Fibroblast of lung (primary cell): ENCODE measurements around the gene NUDT6. TPM values are rescaled to one million over a fixed set of nuclear protein-coding genes. Genes with fewer than 3 reads are reported as not detected.
"Not testable (repeated sequence)": the region's sequence is repeated elsewhere in the genome, so short reads cannot be mapped to it uniquely, and the experiment has no call there.

Experiments used
- DNase-seq, 2 donors: peaks; one replicate each; pipeline versions ENCODE4 v3.0.0 to v3.0.0-alpha.2; 2010; ENCODE audit warnings: low read depth in 2 of 2
- H2AFZ ChIP-seq: 2 replicates; pipeline ENCODE4 v1.5.1; 2012; ENCODE audit warnings: low read length, control low read depth, inconsistent platforms
- H3K27ac ChIP-seq: 2 replicates; pipeline ENCODE4 v1.5.1; 2011; ENCODE audit warnings: low read length, control low read depth; ENCODE audit not compliant: insufficient read depth
- H3K27me3 ChIP-seq: 2 replicates; pipeline ENCODE4 v1.5.1; 2011; ENCODE audit warnings: mild to moderate bottlenecking, low read length; ENCODE audit not compliant: control insufficient read depth, insufficient read depth
- H3K36me3 ChIP-seq: 2 replicates; pipeline ENCODE4 v1.5.1; 2011; ENCODE audit warnings: low read length; ENCODE audit not compliant: control insufficient read depth, insufficient read depth
- H3K4me1 ChIP-seq: 2 replicates; pipeline ENCODE4 v1.5.1; 2011; ENCODE audit warnings: low read length; ENCODE audit not compliant: control insufficient read depth, insufficient read depth; ENCODE audit errors: extremely low read depth
- H3K4me2 ChIP-seq: 2 replicates; pipeline ENCODE4 v1.5.1; 2011; ENCODE audit warnings: low read length, control low read depth; ENCODE audit not compliant: insufficient read depth; ENCODE audit errors: extremely low read depth
- H3K4me3 ChIP-seq, 4 experiments: fragments of 200-600 bp in 1 of 4; sonication (generic) in 1 of 4; replicated peaks in 1 of 4; 2 replicates each; pipeline ENCODE4 v1.5.1; 2011 to 2016; ENCODE audit warnings: low read length in 4 of 4, low read depth in 3 of 4, mild to moderate bottlenecking in 3 of 4, control low read depth in 2 of 4, inconsistent platforms in 1 of 4, mixed read lengths in 1 of 4; ENCODE audit not compliant: insufficient read depth in 1 of 4; ENCODE audit errors: control extremely low read depth in 1 of 4
- H3K79me2 ChIP-seq: 2 replicates; pipeline ENCODE4 v1.5.1; 2012; ENCODE audit warnings: mild to moderate bottlenecking, low read length, inconsistent platforms; ENCODE audit not compliant: control insufficient read depth, insufficient read depth
- H3K9ac ChIP-seq: 2 replicates; pipeline ENCODE4 v1.5.1; 2011; ENCODE audit warnings: mild to moderate bottlenecking, low read length, control low read depth; ENCODE audit not compliant: insufficient read depth
- H3K9me3 ChIP-seq: 2 replicates; pipeline ENCODE4 v1.5.1; 2012; ENCODE audit warnings: low read depth, low read length; ENCODE audit not compliant: control insufficient read depth, insufficient read depth
- H4K20me1 ChIP-seq: 2 replicates; pipeline ENCODE4 v1.5.1; 2011; ENCODE audit warnings: low read length; ENCODE audit not compliant: control insufficient read depth, insufficient read depth; ENCODE audit errors: extremely low read depth
- CTCF ChIP-seq, 2 donors: IDR thresholded peaks in 1 of 2; conservative IDR thresholded peaks in 1 of 2; 1 replicate in 1 of 2; 2 replicates in 1 of 2; pipeline ENCODE4 v1.5.1; 2011 to 2012; ENCODE audit warnings: low read length in 2 of 2, control low read depth in 1 of 2, inconsistent platforms in 1 of 2, low read depth in 1 of 2, mild to moderate bottlenecking in 1 of 2
- EZH2 ChIP-seq: IDR thresholded peaks from 2 replicates; pipeline ENCODE4 v1.5.1; 2012; ENCODE audit warnings: low read length, control low read depth, mild to moderate bottlenecking; ENCODE audit errors: missing control alignments
- polyA plus RNA-seq, 2 donors: library from polyadenylated mRNA; depleted of rRNA in 1 of 2; stranded (reverse) in 1 of 2; unstranded in 1 of 2; fragments of >200 nt; gene quantifications; 2 replicates each; pipeline ENCODE4 v1.2.1, GENCODE V29; 2011 to 2012; ENCODE audit warnings: missing spikeins in 1 of 2
- total RNA-seq: library from RNA; depleted of rRNA; stranded (reverse); fragments of >200 nt; gene quantifications from 2 replicates; pipeline ENCODE4 v1.2.1, GENCODE V29; 2014

NUDT6 gene
- total and polyA plus RNA-seq, 2 donors (not counting 1 experiment from before 2014, with no cell fraction given), result 5.0 to 8.6 TPM

DNA sequence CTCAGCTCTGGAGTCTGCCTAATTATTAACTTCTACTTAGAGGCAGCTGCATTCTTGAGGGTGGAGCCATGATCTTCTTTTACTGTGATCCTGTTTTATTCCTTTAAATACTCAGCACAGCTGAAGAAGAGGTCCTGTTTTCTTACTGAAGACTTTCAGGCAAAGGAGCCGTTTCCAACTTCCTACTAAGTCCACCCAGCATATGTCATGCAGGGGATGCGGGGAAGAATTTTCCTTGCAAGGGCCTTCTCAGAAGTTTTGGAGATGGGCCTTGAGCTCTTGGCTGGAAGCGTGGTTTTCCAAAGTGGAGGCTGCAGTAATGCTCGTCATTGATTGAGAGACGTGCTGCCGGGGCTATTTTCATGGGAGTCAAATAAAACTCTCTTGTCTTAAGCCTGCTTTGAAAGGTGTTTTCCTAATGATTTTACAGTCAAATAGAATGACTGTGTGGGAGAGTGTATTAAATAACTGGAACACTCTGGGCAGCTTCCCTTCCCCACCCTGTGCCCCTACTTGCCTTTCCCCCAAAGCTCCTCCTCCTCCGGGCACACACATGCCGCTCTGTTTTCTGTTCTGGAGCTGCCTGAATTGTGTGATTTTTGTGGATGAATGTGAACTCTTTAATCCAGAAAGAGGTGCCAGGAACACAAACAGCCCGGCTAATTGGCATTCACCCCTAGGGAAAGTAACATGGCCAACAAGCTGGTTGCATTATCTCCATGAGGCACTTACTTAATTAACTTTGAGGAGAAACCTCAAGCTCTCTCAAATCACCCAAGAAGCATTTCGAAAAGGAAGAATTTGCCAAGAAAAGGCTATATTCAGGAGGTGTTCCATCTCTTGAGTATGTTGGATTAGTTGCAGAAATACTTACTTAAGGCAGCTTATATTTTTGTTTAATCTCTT lies 67.7 kb downstream of the NUDT6 start:
- Histone ChIP-seq H3K27me3 (no peaks in the 10 kb centered on the region), H3K4me1 (peaks cover 4% of the 10 kb centered on the region), H3K9me3 (no peaks in the 10 kb centered on the region), H3K4me2 (peak overlapping the region; percentile 26), H4K20me1 (no peaks in the 10 kb centered on the region), H3K79me2 (peaks cover 92% of the 10 kb centered on the region), H3K27ac (peak overlapping the region; percentile 23), H3K4me3 (peak overlapping the region in 2 of 4 experiments; percentile 0 to 42), H3K36me3 (no peaks in the 10 kb centered on the region), H3K9ac (no peak overlapping the region), H2AFZ (no peak overlapping the region)
- DNase-seq, result peak; percentile 40 to 45
- TF ChIP-seq EZH2 (no peak), CTCF (conservative IDR thresholded peaks at IDR 0.05 in 1 of 2, IDR thresholded peaks at IDR 0.05 in 1 of 2; ENCODE audit: low read depth in 1 of 2, low read length in 2 of 2) (no peak)

DNA sequence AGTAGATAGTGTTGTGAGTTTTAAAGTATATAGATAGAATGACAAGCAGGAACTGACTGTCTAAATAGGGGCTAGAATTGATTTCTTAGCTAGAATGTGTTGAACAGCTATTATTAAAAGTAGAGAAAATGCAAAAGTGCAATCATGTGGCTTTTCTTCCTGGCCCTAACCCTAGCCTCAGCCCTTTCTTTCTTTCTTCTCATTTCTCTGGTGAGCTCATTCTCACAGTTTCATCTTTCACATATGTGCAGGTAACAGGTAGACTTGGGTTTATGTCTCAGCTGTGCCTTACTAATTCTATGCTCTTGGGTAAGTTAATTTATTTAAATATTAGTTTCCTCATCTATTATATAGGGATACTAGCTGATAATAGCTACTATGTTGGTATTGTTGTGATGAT lies 70.8 kb downstream of the NUDT6 start:
- Histone ChIP-seq H3K27ac (no peak overlapping the region), H3K9me3 (no peaks in the 10 kb centered on the region), H3K4me2 (no peak overlapping the region), H3K4me1 (peaks cover 6% of the 10 kb centered on the region), H3K27me3 (no peaks in the 10 kb centered on the region), H3K9ac (no peak overlapping the region), H3K4me3 (no peak overlapping the region), H3K36me3 (peaks cover 5% of the 10 kb centered on the region), H3K79me2 (peaks cover 91% of the 10 kb centered on the region), H2AFZ (no peak overlapping the region), H4K20me1 (no peaks in the 10 kb centered on the region)
- no peak for TF ChIP-seq CTCF (conservative IDR thresholded peaks at IDR 0.05 in 1 of 2, IDR thresholded peaks at IDR 0.05 in 1 of 2; ENCODE audit: low read depth in 1 of 2, low read length in 2 of 2)
- DNase-seq, result no peak

DNA sequence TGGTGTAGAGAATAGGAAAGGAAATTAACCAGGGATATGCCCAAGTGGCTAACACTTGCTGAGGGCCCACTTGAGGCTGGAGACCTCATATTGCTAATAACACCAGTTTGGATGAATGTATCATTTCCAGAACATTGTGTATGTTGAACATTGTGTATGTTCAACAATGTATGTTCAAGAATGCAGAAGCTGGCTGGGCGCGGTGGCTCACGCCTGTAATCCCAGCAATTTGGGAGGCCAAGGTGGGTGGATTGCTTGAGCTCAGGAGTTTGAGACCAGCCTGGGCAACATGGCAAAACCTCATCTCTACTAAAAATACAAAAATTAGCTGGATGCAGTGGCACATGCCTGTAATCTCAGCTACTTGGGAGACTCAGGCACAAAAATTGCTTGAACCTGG lies 72.6 kb downstream of the NUDT6 start:
- H3K4me3 ChIP-seq, DNase-seq, H3K4me1 ChIP-seq, H3K27me3 ChIP-seq, H2AFZ ChIP-seq, H4K20me1 ChIP-seq, H3K9ac ChIP-seq, H3K4me2 ChIP-seq, H3K9me3 ChIP-seq, H3K27ac ChIP-seq, H3K36me3 ChIP-seq: not testable (repeated sequence)
- peaks cover 93% of the 10 kb centered on the region for H3K79me2 ChIP-seq
